Midbrain (tissue), 1 donor: ENCODE measurements around the gene GSG1.
A peak's percentile ranks its signal among the peaks of the same experiment; 100 is the strongest.

Experiments used
- DNase-seq: peaks from one replicate; lab custom pipeline; 2025; lab: John Stamatoyannopoulos, UW

Gene GSG1

DNA sequence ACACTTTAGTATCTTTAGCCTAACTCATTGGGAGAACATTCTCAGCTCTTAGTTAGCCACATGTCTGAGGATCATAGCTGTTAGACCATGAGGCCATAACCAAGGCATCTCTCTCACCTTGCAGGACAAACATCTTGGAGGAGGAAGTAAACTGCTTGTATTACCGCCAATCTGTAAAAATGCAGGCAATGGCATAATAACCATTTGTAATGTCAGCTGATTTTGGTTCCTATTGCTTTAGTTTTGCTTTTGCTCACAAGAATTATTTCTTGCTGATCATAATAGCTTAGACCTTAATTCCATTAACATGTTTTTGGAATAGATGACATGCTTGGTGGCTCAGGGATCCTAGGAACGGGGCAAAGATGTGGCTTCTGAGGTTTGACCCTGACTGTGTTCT lies 16.4 kb upstream of the GSG1 start:
- no peak for DNase-seq

DNA sequence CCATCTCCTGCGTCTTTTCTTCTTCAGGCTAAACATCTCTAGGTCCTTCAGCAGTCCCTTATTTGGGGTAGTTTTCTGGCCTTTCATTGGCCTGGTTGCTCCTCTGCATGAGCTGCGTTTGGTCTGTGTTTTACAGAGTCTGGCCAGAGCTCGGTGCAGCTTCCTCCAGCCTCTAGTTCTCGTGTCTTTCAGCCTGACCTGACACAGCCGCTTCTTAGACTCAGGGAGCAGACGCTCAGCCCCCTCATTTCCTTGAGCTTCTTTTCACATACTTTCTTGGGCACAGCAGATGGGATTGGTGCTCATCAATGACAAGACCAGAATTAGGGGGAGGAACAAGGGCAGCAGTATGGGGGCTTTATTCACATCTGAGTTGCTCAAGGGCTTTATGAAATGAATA lies 13.6 kb upstream of the GSG1 start:
- no peak for DNase-seq

DNA sequence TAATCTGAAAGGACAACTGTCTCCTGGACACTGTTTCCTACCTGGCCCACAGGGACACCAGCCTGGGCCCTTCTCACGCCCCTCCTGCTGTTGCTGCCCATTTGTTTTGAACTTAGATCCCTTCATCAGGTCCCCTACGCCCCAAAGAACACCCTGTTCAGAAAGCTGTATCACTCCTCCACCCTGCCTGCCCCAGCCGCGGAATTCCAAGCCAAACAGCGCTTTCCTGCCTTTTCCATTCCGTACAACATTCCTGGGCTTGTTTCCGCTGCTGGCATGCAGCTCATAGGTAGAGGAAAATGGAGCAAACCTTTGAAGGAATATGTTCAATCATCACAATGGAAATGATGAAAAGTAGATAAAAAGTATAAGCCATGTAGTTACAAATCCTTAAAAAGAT lies 12.8 kb upstream of the GSG1 start:
- no peak for DNase-seq

- DNase-seq, result no peak
Measured at GRCh38 chr12:13114251-13115052, 11.0 kb upstream of the GSG1 start.

DNA sequence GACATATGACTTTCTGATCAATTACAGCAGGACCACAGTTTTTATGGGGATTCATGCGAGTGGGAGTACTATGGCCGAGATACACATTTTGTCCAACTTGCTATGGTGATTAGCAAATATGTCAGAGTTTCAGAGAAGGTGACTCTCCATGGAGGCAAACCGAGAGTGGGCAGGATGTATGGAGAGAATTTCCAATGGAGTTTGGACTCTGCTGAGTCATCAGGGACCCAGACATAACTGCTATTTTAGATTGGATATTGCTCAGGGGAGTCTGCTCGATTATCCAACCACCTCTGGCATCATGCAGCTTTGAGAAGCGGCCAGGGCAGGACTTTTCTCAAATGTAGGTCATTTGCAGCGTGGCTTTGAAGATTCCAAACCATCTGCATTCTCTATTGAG lies 9.5 kb upstream of the GSG1 start:
- DNase-seq, result no peak

- DNase-seq, result no peak
Measured at GRCh38 chr12:13106666-13107065, 3.2 kb upstream of the GSG1 start.

GRCh38 chr12:13105781-13106180 lies 2.3 kb upstream of the GSG1 start:
- DNase-seq, result no peak

DNA sequence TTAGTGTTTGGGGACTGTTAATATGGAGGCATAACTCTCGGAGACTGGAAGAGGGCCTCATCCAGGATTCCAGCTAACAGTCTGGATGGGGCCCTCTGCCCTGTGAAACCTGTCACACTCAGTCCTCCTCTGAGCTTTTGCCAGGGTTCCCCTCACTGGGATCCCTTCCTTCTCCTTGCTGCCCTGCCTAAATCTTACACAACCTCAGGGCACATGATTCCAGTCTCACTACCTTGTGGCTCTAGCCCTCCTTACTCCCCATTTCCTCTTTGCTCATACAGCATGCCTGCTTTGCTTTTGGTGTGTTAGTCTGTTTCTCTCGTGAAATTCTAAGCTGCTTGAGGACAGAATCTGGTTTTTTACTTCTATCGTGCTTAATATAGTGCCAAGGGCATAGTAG lies 942 bp upstream of the GSG1 start:
- no peak for DNase-seq

GRCh38 chr12:13102461-13103195 lies 839 bp downstream of the GSG1 start:
- DNase-seq, result peak; percentile 72

DNA sequence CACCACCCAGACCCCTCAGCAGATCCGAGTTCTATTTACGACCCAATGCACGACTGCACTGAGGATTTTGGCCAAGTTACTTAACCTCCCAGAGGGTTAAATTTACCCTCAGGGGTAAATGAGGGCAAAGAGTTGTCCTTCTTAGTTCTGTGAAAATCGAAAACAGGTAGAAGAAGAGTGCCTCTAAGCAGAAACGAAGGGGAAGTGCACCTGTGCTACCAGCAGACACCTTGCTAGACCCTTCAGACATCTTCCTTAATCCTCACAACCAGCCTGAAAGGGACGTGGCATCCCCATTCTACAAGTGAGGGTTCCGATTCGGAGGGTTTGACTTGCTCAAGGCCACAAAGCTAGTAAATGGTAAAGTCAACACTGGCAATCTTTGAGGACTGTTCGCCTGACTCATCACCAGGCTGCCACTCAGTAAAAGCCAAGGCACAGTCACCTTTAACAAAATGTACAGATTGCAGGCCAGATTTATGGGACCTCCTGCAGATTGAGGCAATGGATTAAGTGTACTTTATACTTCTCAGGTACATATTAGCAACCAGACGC lies 1.6 kb downstream of the GSG1 start:
- no peak for DNase-seq

DNA sequence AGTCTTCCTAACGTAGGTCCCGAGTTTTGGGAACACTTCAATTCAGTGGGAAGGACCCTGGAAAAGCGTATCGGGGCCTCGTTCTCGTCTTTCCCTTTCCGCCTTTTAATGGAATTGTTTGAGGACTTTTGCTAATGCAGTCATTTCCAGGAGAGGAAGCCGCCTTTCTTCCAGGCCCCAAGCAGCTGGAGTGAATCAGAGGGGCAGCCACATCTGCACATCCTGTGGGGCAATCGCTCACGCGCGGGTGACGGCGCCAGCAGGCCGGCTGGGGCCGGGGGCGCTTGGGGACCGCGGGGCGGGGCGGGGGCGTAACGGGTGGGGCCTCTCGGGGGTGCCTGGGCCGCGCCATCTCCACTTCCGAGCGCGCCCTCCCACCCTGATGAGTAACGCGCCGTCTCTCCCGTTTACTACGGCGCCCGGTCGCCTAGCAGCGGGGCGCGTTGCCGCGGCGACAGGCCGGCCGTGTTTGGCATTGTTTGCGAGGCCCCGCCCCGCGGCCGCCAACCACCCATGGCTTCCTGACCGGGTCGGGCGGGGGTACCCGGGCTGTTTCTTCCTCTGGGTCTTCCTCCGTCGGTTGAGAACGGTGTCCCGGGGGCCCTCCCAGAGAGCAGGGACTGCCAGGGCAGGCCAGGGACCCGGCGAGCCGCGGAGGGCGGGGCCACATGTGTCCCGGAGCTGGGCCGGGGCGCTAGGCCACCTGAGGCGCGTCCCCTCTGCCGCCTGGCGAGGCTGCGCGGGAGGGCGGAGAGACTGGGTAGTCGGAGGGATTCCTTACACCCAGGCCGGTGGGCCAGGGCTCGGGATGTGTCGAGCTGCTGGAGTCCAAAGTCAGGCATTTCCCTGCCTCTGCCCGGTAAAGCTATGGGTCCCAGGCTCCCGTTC lies 2.3 kb downstream of the GSG1 start:
- peak; percentile 76 for DNase-seq

DNA sequence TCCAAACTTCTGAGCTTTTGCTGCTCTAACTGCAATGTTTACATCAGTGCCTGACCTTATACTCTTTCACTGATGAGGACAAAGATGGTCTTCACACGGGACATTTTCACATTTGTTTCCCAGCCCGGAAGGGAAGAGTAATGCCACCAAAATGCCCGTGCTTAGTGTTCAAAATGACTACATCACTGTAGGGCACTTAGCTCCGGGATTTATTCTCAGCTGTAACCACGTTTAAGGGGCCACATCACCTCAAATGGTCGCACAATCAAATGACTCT lies 2.9 kb downstream of the GSG1 start:
- peak; percentile 47 for DNase-seq

DNA sequence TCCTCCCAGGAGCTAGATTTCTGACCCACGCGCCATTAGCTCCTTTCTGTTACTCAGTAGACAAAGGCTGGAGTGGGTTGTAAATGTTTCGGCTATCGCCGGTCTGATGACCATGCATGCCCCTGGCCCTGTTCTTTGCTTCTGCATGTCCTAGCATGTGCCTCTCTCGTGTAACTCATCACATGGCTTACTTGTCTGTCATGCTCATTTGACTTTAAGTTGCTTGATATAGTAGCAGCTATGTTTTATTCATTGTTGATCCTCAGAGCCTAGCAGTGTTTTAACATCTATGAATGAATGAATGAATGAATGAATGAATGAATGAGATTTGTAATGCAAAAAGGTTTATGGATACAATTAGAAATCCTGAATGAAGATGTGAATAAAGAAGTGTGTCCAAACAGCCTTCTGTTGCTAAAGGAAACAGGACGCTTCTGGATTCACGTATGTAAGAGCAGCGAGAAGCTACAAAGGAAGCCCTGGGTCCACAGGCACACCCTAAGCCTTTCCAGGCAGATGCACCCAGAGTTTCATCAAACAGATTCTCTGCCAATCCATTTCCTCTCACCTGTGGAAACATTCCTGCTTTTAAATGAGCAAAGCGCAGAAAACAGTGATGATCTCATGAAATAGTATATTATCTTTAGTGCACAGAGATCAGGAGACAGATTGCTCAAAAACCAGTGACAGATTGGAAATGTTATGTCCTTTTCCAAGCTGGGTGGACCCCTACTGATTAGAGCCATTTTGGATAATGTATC lies 3.4 kb downstream of the GSG1 start:
- DNase-seq, result no peak

GRCh38 chr12:13099066-13099843 lies 4.2 kb downstream of the GSG1 start:
- DNase-seq, result no peak

DNA sequence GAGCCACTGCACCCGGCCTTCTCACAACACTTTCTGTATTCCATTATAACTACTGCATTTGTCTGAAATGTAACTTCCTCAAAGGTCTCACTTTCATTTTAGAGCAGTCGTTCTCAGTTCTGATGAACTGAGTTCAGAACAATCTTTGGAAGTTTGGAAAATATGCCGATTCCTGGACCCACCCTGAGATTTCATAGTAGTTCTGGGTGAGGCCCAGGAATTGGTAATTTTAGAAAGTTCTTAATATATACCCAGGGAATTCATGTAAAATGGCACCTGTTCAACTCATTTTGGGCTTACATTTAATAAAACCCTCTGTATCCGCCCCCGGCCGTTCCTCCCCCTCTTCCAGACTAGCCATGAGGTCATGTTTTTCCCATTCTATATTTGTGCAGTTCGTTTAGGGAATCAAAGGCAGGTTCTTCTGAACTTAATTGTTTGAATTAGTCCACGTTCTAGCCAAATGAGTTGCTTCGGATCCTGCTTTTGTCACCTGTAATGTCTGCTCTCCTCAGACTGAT lies 5.9 kb downstream of the GSG1 start:
- DNase-seq, result no peak

- DNase-seq, result no peak
Measured at GRCh38 chr12:13095266-13095995, 8.0 kb downstream of the GSG1 start.

DNA sequence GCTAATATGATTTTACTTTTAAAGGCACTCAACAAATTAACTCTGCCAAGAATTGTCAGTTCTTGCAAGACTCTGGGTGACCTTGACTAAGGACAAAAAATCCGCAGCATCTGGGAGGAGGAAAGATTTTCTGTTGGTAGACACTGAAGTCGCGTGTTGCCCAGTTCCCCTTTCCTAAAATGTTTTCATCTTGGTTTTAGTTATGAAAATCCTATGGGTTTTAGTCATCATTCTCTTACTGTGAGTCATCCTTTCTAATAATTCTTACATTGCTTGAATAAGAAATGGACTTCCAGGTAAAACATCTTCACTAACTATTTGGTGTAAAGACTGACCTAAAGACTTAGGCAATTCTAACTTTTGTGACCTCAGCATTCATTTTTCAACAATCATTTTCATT lies 9.1 kb downstream of the GSG1 start:
- DNase-seq, result no peak

DNA sequence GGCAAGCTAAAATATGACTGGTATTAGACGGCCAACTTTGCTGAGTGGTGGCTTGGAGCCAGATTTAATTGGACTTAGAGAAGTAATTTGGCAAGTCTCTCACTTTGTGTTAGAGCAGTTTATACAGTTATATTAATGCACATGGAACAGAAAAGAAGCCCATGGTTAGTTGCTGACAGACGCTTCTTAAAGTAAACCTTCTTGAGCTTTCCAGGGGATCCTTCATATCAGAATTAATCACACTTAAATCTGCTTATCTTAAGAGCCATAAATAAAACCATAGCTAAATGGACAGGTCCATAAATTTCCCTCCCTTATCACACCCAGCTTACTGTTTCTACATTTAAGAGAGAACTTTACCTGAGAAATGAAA lies 9.6 kb downstream of the GSG1 start:
- DNase-seq, result no peak

GRCh38 chr12:13093191-13093847 lies 10.1 kb downstream of the GSG1 start:
- no peak for DNase-seq

- no peak for DNase-seq
Measured at GRCh38 chr12:13091832-13092231, 11.6 kb downstream of the GSG1 start.
